GM18867 (cell line): ENCODE results near the gene DCLK1.

Source experiments
- ATAC-seq: cut with Tn5 transposase; IDR thresholded peaks from one replicate; pipeline ENCODE4 v1.9.1; 2021; ENCODE audit warnings: mild to moderate bottlenecking, moderate library complexity; ENCODE audit not compliant: unreplicated experiment

The DCLK1 gene

GRCh38 chr13:35838356-35838755 lies 292.8 kb downstream of the DCLK1 start:
- ATAC-seq, result no peak

- no peak for ATAC-seq
These were observed 294.7 kb downstream of the DCLK1 start for GRCh38 chr13:35836446-35836845.

GRCh38 chr13:35835989-35836388 lies 295.2 kb downstream of the DCLK1 start:
- no peak for ATAC-seq

GRCh38 chr13:35833608-35834275 lies 297.4 kb downstream of the DCLK1 start:
- ATAC-seq, result no peak

- no peak for ATAC-seq
These were observed 298.2 kb downstream of the DCLK1 start for GRCh38 chr13:35833031-35833430.

- no peak for ATAC-seq
These were observed 298.6 kb downstream of the DCLK1 start for GRCh38 chr13:35832551-35832950.

- no peak for ATAC-seq
These were observed 300.2 kb downstream of the DCLK1 start for GRCh38 chr13:35830850-35831450.

- no peak for ATAC-seq
These were observed 304.4 kb downstream of the DCLK1 start for GRCh38 chr13:35826626-35827254.

GRCh38 chr13:35824825-35825224 lies 306.4 kb downstream of the DCLK1 start:
- no peak for ATAC-seq

GRCh38 chr13:35824395-35824794 lies 306.8 kb downstream of the DCLK1 start:
- no peak for ATAC-seq

GRCh38 chr13:35822666-35823065 lies 308.5 kb downstream of the DCLK1 start:
- no peak for ATAC-seq

- peak; percentile 51 for ATAC-seq
These were observed 312.5 kb downstream of the DCLK1 start for GRCh38 chr13:35818633-35819067.

- ATAC-seq, result no peak
These were observed 313.3 kb downstream of the DCLK1 start for GRCh38 chr13:35817642-35818607.

GRCh38 chr13:35814605-35815011 lies 316.6 kb downstream of the DCLK1 start:
- ATAC-seq, result no peak

- no peak for ATAC-seq
These were observed 318.4 kb downstream of the DCLK1 start for GRCh38 chr13:35812736-35813135.

GRCh38 chr13:35810321-35810720 lies 320.9 kb downstream of the DCLK1 start:
- no peak for ATAC-seq

GRCh38 chr13:35808846-35809245 lies 322.3 kb downstream of the DCLK1 start:
- no peak for ATAC-seq

GRCh38 chr13:35804901-35805300 lies 326.3 kb downstream of the DCLK1 start:
- no peak for ATAC-seq

- ATAC-seq, result no peak
These were observed 333.2 kb downstream of the DCLK1 start for GRCh38 chr13:35797991-35798390.

- ATAC-seq, result no peak
These were observed 333.9 kb downstream of the DCLK1 start for GRCh38 chr13:35797244-35797643.

GRCh38 chr13:35796623-35797022 lies 334.6 kb downstream of the DCLK1 start:
- no peak for ATAC-seq
